Activated CD4-positive, alpha-beta memory T cell treated with anti-CD3 and anti-CD28 coated beads for 36 hours (primary cell): ENCODE measurements around the gene P2RX1. TPM values are rescaled to one million over a fixed set of nuclear protein-coding genes. Genes with fewer than 3 reads are reported as not detected.

Source experiments
- CTCF ChIA-PET: fragments of 350-600 bp; sonication (Branson Sonifier 250); formaldehyde crosslinking; loops from one replicate; lab custom pipeline; 2021; ENCODE audit warnings: antibody characterized with exemption, inconsistent platforms; lab: Charles Lee
- POLR2A ChIA-PET: fragments of 350-600 bp; sonication (Branson Sonifier 250); formaldehyde crosslinking; loops from one replicate; lab custom pipeline; 2021; ENCODE audit warnings: antibody characterized with exemption; lab: Charles Lee
- DNase-seq: peaks from one replicate; pipeline ENCODE4 v3.0.0-alpha.2; 2020
- H3K27ac Mint-ChIP-seq: one replicate; pipeline ENCODE4 v1.8.0; 2021; ENCODE audit warnings: mixed read lengths
- H3K27me3 Mint-ChIP-seq: one replicate; pipeline ENCODE4 v1.8.0; 2021; ENCODE audit warnings: mixed read lengths
- H3K36me3 Mint-ChIP-seq: one replicate; pipeline ENCODE4 v1.8.0; 2021; ENCODE audit warnings: mixed read lengths
- H3K4me1 Mint-ChIP-seq: one replicate; pipeline ENCODE4 v1.8.0; 2021; ENCODE audit warnings: low read depth, mixed read lengths
- H3K4me3 Mint-ChIP-seq: one replicate; pipeline ENCODE4 v1.8.0; 2021; ENCODE audit warnings: mild to moderate bottlenecking, mixed read lengths
- H3K9me3 Mint-ChIP-seq: one replicate; pipeline ENCODE4 v1.8.0; 2021; ENCODE audit warnings: mixed read lengths
- intact Hi-C: fragments of 100-400 bp; cut with micrococcal nuclease; formaldehyde crosslinking; loops from one replicate; pipeline ENCODE4 v1.15.1; 2023
- total RNA-seq, 2 experiments: library from RNA; stranded (reverse); gene quantifications; one replicate each; pipeline ENCODE4 v1.2.3, GENCODE V29; 2021

The P2RX1 gene
- total RNA-seq, 2 experiments from 2014 or later, result 0.43 to 0.44 TPM

GRCh38 chr17:3877220-3877619, 39.0 kb downstream of the P2RX1 start:
- no peaks in the 10 kb centered on the region for H3K4me1 Mint-ChIP-seq
- no peaks in the 10 kb centered on the region for H3K9me3 Mint-ChIP-seq
- no peak for DNase-seq
- ChIA-PET POLR2A (no interaction called here), CTCF (no interaction called here)
- peaks cover 5% of the 10 kb centered on the region for H3K36me3 Mint-ChIP-seq
- intact Hi-C loops, result no loop called here
- no peak overlapping the region for H3K27ac Mint-ChIP-seq
- H3K27me3 Mint-ChIP-seq, result no peaks in the 10 kb centered on the region
- no peak overlapping the region for H3K4me3 Mint-ChIP-seq

GRCh38 chr17:3875317-3875716, 40.9 kb downstream of the P2RX1 start:
- POLR2A ChIA-PET, result no interaction called here
- CTCF ChIA-PET, result interaction anchor here (1.2 kb wide), 1 partner anchor 38 kb away, joined by 4 read pairs; no protein-coding TSS in a partner anchor
- Mint-ChIP-seq H3K4me1 (no peaks in the 10 kb centered on the region), H3K9me3 (no peaks in the 10 kb centered on the region), H3K27me3 (no peaks in the 10 kb centered on the region), H3K27ac (no peak overlapping the region), H3K36me3 (peaks cover 5% of the 10 kb centered on the region), H3K4me3 (no peak overlapping the region)
- intact Hi-C loops, result no loop called here
- DNase-seq, result no peak

- Mint-ChIP-seq H3K9me3 (no peaks in the 10 kb centered on the region), H3K4me1 (no peaks in the 10 kb centered on the region), H3K27ac (no peak overlapping the region), H3K36me3 (peaks cover 5% of the 10 kb centered on the region), H3K27me3 (no peaks in the 10 kb centered on the region), H3K4me3 (no peak overlapping the region)
- ChIA-PET CTCF (no interaction called here), POLR2A (no interaction called here)
- intact Hi-C loops, result no loop called here
- no peak for DNase-seq
Observed at GRCh38 chr17:3873862-3874261, 42.4 kb downstream of the P2RX1 start.

GRCh38 chr17:3870871-3871306, 45.4 kb downstream of the P2RX1 start:
- no peak for DNase-seq
- H3K9me3 Mint-ChIP-seq, result no peaks in the 10 kb centered on the region
- H3K4me1 Mint-ChIP-seq, result no peaks in the 10 kb centered on the region
- H3K4me3 Mint-ChIP-seq, result no peak overlapping the region
- intact Hi-C loops, result no loop called here
- CTCF ChIA-PET, result no interaction called here
- POLR2A ChIA-PET, result no interaction called here
- no peaks in the 10 kb centered on the region for H3K27me3 Mint-ChIP-seq
- peaks cover 5% of the 10 kb centered on the region for H3K36me3 Mint-ChIP-seq
- H3K27ac Mint-ChIP-seq, result no peak overlapping the region

GRCh38 chr17:3867606-3868005, 48.7 kb downstream of the P2RX1 start:
- CTCF ChIA-PET, result interaction anchor here (1.5 kb wide), 1 partner anchor 46 kb away, joined by 6 read pairs; no protein-coding TSS in a partner anchor
- Mint-ChIP-seq H3K4me1 (no peaks in the 10 kb centered on the region), H3K9me3 (no peaks in the 10 kb centered on the region), H3K27me3 (no peaks in the 10 kb centered on the region), H3K4me3 (no peak overlapping the region), H3K36me3 (no peaks in the 10 kb centered on the region), H3K27ac (no peak overlapping the region)
- DNase-seq, result no peak
- POLR2A ChIA-PET, result no interaction called here
- intact Hi-C loops, result no loop called here

GRCh38 chr17:3867106-3867505, 49.2 kb downstream of the P2RX1 start:
- Mint-ChIP-seq H3K36me3 (no peaks in the 10 kb centered on the region), H3K27me3 (no peaks in the 10 kb centered on the region), H3K4me1 (no peaks in the 10 kb centered on the region), H3K27ac (no peak overlapping the region), H3K9me3 (no peaks in the 10 kb centered on the region), H3K4me3 (no peak overlapping the region)
- ChIA-PET CTCF (interaction anchor here (1.5 kb wide), 1 partner anchor 47 kb away, joined by 6 read pairs; no protein-coding TSS in a partner anchor), POLR2A (no interaction called here)
- intact Hi-C loops, result no loop called here
- DNase-seq, result no peak

GRCh38 chr17:3866276-3866675, 50.0 kb downstream of the P2RX1 start:
- Mint-ChIP-seq H3K4me3 (no peak overlapping the region), H3K4me1 (no peaks in the 10 kb centered on the region), H3K27me3 (no peaks in the 10 kb centered on the region), H3K27ac (no peak overlapping the region), H3K36me3 (peaks cover 2% of the 10 kb centered on the region), H3K9me3 (no peaks in the 10 kb centered on the region)
- CTCF ChIA-PET, result interaction anchor here (0.5 to 1.5 kb wide), 2 partner anchors 47 to 341 kb away, joined by 3 to 6 read pairs; no protein-coding TSS in a partner anchor
- intact Hi-C loops, result no loop called here
- POLR2A ChIA-PET, result no interaction called here
- DNase-seq, result no peak

- CTCF ChIA-PET, result interaction anchor here (0.7 to 2.9 kb wide), 5 partner anchors 19 to 139 kb away, joined by 3 to 17 read pairs (median 3); partner anchors contain the start of gene NCBP3
- Mint-ChIP-seq H3K4me3 (no peak overlapping the region), H3K9me3 (no peaks in the 10 kb centered on the region), H3K27me3 (no peaks in the 10 kb centered on the region), H3K36me3 (peaks cover 5% of the 10 kb centered on the region), H3K27ac (no peak overlapping the region), H3K4me1 (no peaks in the 10 kb centered on the region)
- POLR2A ChIA-PET, result no interaction called here
- intact Hi-C loops, result no loop called here
- no peak for DNase-seq
Observed at GRCh38 chr17:3865176-3865575, 51.1 kb downstream of the P2RX1 start.

- no peak for DNase-seq
- ChIA-PET CTCF (interaction anchor here (0.7 to 2.9 kb wide), 6 partner anchors 13 to 140 kb away, joined by 3 to 17 read pairs (median 4); partner anchors contain the start of gene NCBP3), POLR2A (no interaction called here)
- Mint-ChIP-seq H3K27ac (no peak overlapping the region), H3K9me3 (no peaks in the 10 kb centered on the region), H3K36me3 (peaks cover 5% of the 10 kb centered on the region), H3K27me3 (no peaks in the 10 kb centered on the region), H3K4me3 (no peak overlapping the region), H3K4me1 (no peaks in the 10 kb centered on the region)
- intact Hi-C loops, result loop anchor here (5.0 kb wide), 1 partner anchor 48 kb away; no protein-coding TSS in a partner anchor
Observed at GRCh38 chr17:3864534-3864933, 51.7 kb downstream of the P2RX1 start.

GRCh38 chr17:3861761-3862681, 54.2 kb downstream of the P2RX1 start:
- peaks cover 5% of the 10 kb centered on the region for H3K36me3 Mint-ChIP-seq
- DNase-seq, result no peak

GRCh38 chr17:3860939-3861700, 55.1 kb downstream of the P2RX1 start:
- intact Hi-C loops, result loop anchor here (5.0 kb wide), 1 partner anchor 51 kb away; no protein-coding TSS in a partner anchor
- POLR2A ChIA-PET, result no interaction called here

More at GRCh38 chr17:3861761-3862681, 54.2 kb downstream of the P2RX1 start:
- Mint-ChIP-seq H3K27ac (no peak overlapping the region), H3K4me3 (no peak overlapping the region), H3K9me3 (no peaks in the 10 kb centered on the region), H3K4me1 (no peaks in the 10 kb centered on the region), H3K27me3 (no peaks in the 10 kb centered on the region)
- intact Hi-C loops, result loop anchor here (5.0 kb wide), 1 partner anchor 50 kb away; no protein-coding TSS in a partner anchor
- POLR2A ChIA-PET, result no interaction called here
- CTCF ChIA-PET, result interaction anchor here (0.9 to 2.0 kb wide), 9 partner anchors 12 to 143 kb away, joined by 3 to 8 read pairs (median 4); partner anchors contain the start of genes CAMKK1, ITGAE and NCBP3

More at GRCh38 chr17:3860939-3861700, 55.1 kb downstream of the P2RX1 start:
- Mint-ChIP-seq H3K27me3 (no peaks in the 10 kb centered on the region), H3K4me1 (no peaks in the 10 kb centered on the region), H3K9me3 (no peaks in the 10 kb centered on the region), H3K27ac (no peak overlapping the region), H3K4me3 (no peak overlapping the region), H3K36me3 (peaks cover 5% of the 10 kb centered on the region)
- CTCF ChIA-PET, result interaction anchor here (0.9 to 3.6 kb wide), 4 partner anchors 15 to 143 kb away, joined by 3 to 9 read pairs (median 4); partner anchors contain the start of gene NCBP3
- DNase-seq, result no peak
